ENCODE measurements around the gene ARHGAP33. TPM values are rescaled to one million over a fixed set of nuclear protein-coding genes. Genes with fewer than 3 reads are reported as not detected.
A peak's percentile ranks its signal among the peaks of the same experiment; 100 is the strongest.

The ARHGAP33 gene
- total and polyA plus RNA-seq, 2 of the 8 experiments (the other 6 are each of a cell fraction or from before 2014, with no cell fraction given) = 6.5 to 25.2 TPM

DNA sequence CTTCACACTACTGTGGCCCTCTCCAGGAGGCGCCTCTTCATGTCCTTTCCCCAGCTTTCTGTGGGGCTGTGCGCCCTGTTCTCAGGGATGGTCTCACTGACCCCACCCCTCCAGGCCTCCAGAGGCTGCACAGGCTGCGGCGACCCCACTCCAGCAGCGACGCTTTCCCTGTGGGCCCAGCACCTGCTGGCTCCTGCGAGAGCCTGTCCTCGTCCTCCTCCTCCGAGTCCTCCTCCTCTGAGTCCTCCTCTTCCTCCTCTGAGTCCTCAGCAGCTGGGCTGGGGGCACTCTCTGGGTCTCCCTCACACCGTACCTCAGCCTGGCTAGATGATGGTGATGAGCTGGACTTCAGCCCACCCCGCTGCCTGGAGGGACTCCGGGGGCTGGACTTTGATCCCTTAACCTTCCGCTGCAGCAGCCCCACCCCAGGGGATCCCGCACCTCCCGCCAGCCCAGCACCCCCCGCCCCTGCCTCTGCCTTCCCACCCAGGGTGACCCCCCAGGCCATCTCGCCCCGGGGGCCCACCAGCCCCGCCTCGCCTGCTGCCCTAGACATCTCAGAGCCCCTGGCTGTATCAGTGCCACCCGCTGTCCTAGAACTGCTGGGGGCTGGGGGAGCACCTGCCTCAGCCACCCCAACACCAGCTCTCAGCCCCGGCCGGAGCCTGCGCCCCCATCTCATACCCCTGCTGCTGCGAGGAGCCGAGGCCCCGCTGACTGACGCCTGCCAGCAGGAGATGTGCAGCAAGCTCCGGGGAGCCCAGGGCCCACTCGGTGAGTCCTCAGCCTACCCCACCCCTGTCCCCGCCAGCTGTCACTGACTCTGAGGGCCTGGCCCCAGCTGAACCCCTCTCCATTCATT, 11.2 kb downstream of the ARHGAP33 start:
- Histone ChIP-seq H3K9me3 (ENCODE audit: insufficient read depth in 2 of 2, low read depth in 1 of 2, low read length in 1 of 2) (no peaks in the 10 kb centered on the region), H3K14ac (ENCODE audit: insufficient read length) (no peak overlapping the region), H2BK120ac (replicated peaks; ENCODE audit: low read depth, low read length) (no peak overlapping the region), H2BK20ac (ENCODE audit: low read length) (no peak overlapping the region), H3K4me3 (ENCODE audit: extremely low read depth in 1 of 4, insufficient read depth in 2 of 4, low read depth in 3 of 4, low read length in 4 of 4) (no peak overlapping the region), H3K27ac (ENCODE audit: low read depth, low read length) (no peak overlapping the region), H3K56ac (replicated peaks; ENCODE audit: insufficient read length, low read depth, low read length) (no peak overlapping the region), H3K36me3 (ENCODE audit: control insufficient read depth in 2 of 4, insufficient read depth in 4 of 4, low read length in 3 of 4) (no peaks in the 10 kb centered on the region), H3K79me1 (ENCODE audit: low read depth, low read length) (no peaks in the 10 kb centered on the region), H3K4ac (replicated peaks; ENCODE audit: insufficient read length, low read depth, low read length) (no peak overlapping the region), H2BK15ac (ENCODE audit: low read length) (no peak overlapping the region), H4K8ac (ENCODE audit: extremely low read depth, insufficient read depth, low read length) (no peak overlapping the region), H3K23me2 (ENCODE audit: low read depth, low read length) (peaks cover 11% of the 10 kb centered on the region), H3K27me3 (replicated peaks in 1 of 4; ENCODE audit: control insufficient read depth in 3 of 4, extremely low read depth in 1 of 4, insufficient read depth in 3 of 4, low read length in 3 of 4) (no peaks in the 10 kb centered on the region; a peak in 1 of 7 replicates), H2AK5ac (ENCODE audit: low read depth, low read length) (0 out of 2 replicates have a peak overlapping the region, but pooled peaks have one; percentile 53), H3K4me1 (replicated peaks in 1 of 4; ENCODE audit: control insufficient read depth in 3 of 4, insufficient read depth in 4 of 4, low read length in 3 of 4) (peaks cover 0 to 11% (median 6%) of the 10 kb centered on the region in 4 experiments; a peak in 6 of 7 replicates), H2BK5ac (ENCODE audit: low read depth, low read length) (no peak overlapping the region), H3K79me2 (ENCODE audit: control insufficient read depth in 1 of 2, insufficient read depth in 2 of 2, low read length in 2 of 2) (no peaks in the 10 kb centered on the region), H3K23ac (ENCODE audit: insufficient read length) (no peak overlapping the region), H3K9ac (replicated peaks in 1 of 4; ENCODE audit: extremely low read depth in 1 of 4, low read depth in 3 of 4, low read length in 3 of 4) (no peak overlapping the region), H4K5ac (ENCODE audit: insufficient read length, low read depth, low read length) (no peak overlapping the region), H2BK12ac (ENCODE audit: low read depth, low read length) (no peak overlapping the region), H4K91ac (replicated peaks; ENCODE audit: insufficient read length, low read length) (no peak overlapping the region), H4K20me1 (replicated peaks in 1 of 2; ENCODE audit: control insufficient read depth in 1 of 2, insufficient read depth in 2 of 2, low read length in 2 of 2) (peaks cover 3 to 14% of the 10 kb centered on the region in 2 experiments), H3K18ac (ENCODE audit: extremely low read depth, low read length) (no peak overlapping the region), H3K4me2 (ENCODE audit: insufficient read depth in 1 of 2, low read depth in 2 of 2, low read length in 2 of 2) (no peak overlapping the region; a peak in 1 of 4 replicates), H2AFZ (ENCODE audit: low read length) (no peak overlapping the region)
- ChIA-PET CTCF (ENCODE audit: partially characterized antibody) (interaction anchor here (0.7 to 3.8 kb wide), 7 partner anchors 9 to 124 kb away, joined by 3 to 13 read pairs (median 3); no protein-coding TSS in a partner anchor), POLR2A (ENCODE audit: partially characterized antibody) (interaction anchor here (0.6 kb wide), 1 partner anchor 41 kb away, joined by 3 read pairs; the partner anchor contains the start of genes PSENEN and U2AF1L4)
- WGBS, 2 experiments (ENCODE audit: extremely low coverage in 1 of 2, insufficient coverage in 1 of 2, insufficient read length in 1 of 2, insufficient replicate concordance in 2 of 2, low coverage in 1 of 2, low lambda C conversion rate in 2 of 2, missing lambda C conversion rate in 1 of 2) = 89% methylated on average over 25 of the region's 31 CpGs; no CpG with 5 or more reads in 1 of the 2 experiments
- TF ChIP-seq KDM4A (IDR thresholded peaks at IDR 0.05; ENCODE audit: low read depth, low read length, severe bottlenecking) (no peak), RXRA (IDR thresholded peaks at IDR 0.05; ENCODE audit: insufficient read depth, low read depth, low read length) (no peak), JUN (IDR thresholded peaks at IDR 0.05; ENCODE audit: low read depth, low read length) (no peak), TAF1 (IDR thresholded peaks at IDR 0.05; ENCODE audit: low read depth, low read length) (no peak), CBX8 (IDR thresholded peaks at IDR 0.05; ENCODE audit: borderline replicate concordance, low read depth, low read length) (no peak), SIRT6 (IDR thresholded peaks at IDR 0.05; ENCODE audit: low read length) (no peak), POLR2AphosphoS5 (IDR thresholded peaks at IDR 0.05; ENCODE audit: low read depth, low read length) (no peak), CREB1 (IDR thresholded peaks at IDR 0.05) (no peak), TAF7 (optimal IDR thresholded peaks at IDR 0.05; ENCODE audit: borderline replicate concordance, low read depth, low read length) (no peak)
- TF ChIP-seq, protein P1, sequence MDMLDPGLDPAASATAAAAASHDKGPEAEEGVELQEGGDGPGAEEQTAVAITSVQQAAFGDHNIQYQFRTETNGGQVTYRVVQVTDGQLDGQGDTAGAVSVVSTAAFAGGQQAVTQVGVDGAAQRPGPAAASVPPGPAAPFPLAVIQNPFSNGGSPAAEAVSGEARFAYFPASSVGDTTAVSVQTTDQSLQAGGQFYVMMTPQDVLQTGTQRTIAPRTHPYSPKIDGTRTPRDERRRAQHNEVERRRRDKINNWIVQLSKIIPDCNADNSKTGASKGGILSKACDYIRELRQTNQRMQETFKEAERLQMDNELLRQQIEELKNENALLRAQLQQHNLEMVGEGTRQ (IDR thresholded peaks at IDR 0.05; ENCODE audit: low read length) = no peak
- TF ChIP-seq, protein P2, sequence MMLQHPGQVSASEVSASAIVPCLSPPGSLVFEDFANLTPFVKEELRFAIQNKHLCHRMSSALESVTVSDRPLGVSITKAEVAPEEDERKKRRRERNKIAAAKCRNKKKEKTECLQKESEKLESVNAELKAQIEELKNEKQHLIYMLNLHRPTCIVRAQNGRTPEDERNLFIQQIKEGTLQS (IDR thresholded peaks at IDR 0.05; ENCODE audit: insufficient read depth, low read depth, low read length) = no peak
- DNase-seq (ENCODE audit: low read depth in 1 of 2, low spot score in 2 of 2) (no peak), FAIRE-seq (no peak)
